Measurements from ENCODE around the gene CCDC57. TPM values are rescaled to one million over a fixed set of nuclear protein-coding genes. Genes with fewer than 3 reads are reported as not detected.

Gene CCDC57
- total and polyA plus RNA-seq, 11 donors, result 4.3 to 17.6 (median 9.5) TPM

GRCh38 chr17:82204831-82205719 is 7.6 kb downstream of the CCDC57 start:
- H3K27ac ChIP-seq, result peak overlapping the region in 6 of 12 donors; percentile 31 to 86 (median 59)
- ATAC-seq (peak in 3 of 4 donors; percentile 5 to 55 (median 47)), DNase-seq (no peak)
- peaks cover 0 to 7% (median 0%) of the 10 kb centered on the region in 9 donors for H3K36me3 ChIP-seq
- intact Hi-C loops (cut with DNase I), result loop anchor here in 7 of 10 donors (1.0 to 10.0 kb wide), 6 partner anchors 116 to 220 kb away; no protein-coding TSS in a partner anchor
- no peaks in the 10 kb centered on the region for H3K9me3 ChIP-seq
- no peaks in the 10 kb centered on the region for H3K27me3 ChIP-seq
- TF ChIP-seq POLR2A (IDR thresholded peaks at IDR 0.05) (no peak), CTCF (IDR thresholded peaks at IDR 0.05) (no peak)
- peaks cover 0 to 19% (median 8%) of the 10 kb centered on the region in 12 donors for H3K4me1 ChIP-seq
- WGBS, 4 donors, result 68 to 79% (median 76%) methylated on average over 18 to 25 of the region's 25 CpGs
- no peak overlapping the region for H3K4me3 ChIP-seq

GRCh38 chr17:82203920-82204319 is 8.7 kb downstream of the CCDC57 start:
- Histone ChIP-seq H3K27ac (no peak overlapping the region), H3K36me3 (peaks cover 0 to 14% (median 0%) of the 10 kb centered on the region in 9 donors), H3K4me1 (peaks cover 0 to 19% (median 8%) of the 10 kb centered on the region in 12 donors), H3K4me3 (no peak overlapping the region), H3K27me3 (no peaks in the 10 kb centered on the region), H3K9me3 (no peaks in the 10 kb centered on the region)
- ATAC-seq (no peak), DNase-seq (no peak)
- intact Hi-C loops (cut with DNase I), result loop anchor here in 5 of 10 donors (2.0 to 10.0 kb wide), 4 partner anchors 117 to 221 kb away; no protein-coding TSS in a partner anchor
- TF ChIP-seq POLR2A (IDR thresholded peaks at IDR 0.05) (no peak), CTCF (IDR thresholded peaks at IDR 0.05) (no peak)
- 88 to 90% (median 89%) methylated on average over 19 of the region's 19 CpGs for WGBS, 4 donors

GRCh38 chr17:82202981-82203380 is 9.7 kb downstream of the CCDC57 start:
- Histone ChIP-seq H3K36me3 (peaks cover 0 to 17% (median 0%) of the 10 kb centered on the region in 9 donors), H3K27ac (no peak overlapping the region), H3K4me3 (no peak overlapping the region), H3K27me3 (no peaks in the 10 kb centered on the region), H3K4me1 (peaks cover 0 to 19% (median 8%) of the 10 kb centered on the region in 12 donors), H3K9me3 (no peaks in the 10 kb centered on the region)
- intact Hi-C loops (cut with DNase I), result loop anchor here in 4 of 10 donors (10.0 kb wide), 3 partner anchors 122 to 222 kb away; no protein-coding TSS in a partner anchor
- WGBS, 4 donors, result 76 to 81% (median 79%) methylated on average over 10 of the region's 10 CpGs
- no peak for TF ChIP-seq POLR2A (IDR thresholded peaks at IDR 0.05)
- TF ChIP-seq CTCF (IDR thresholded peaks at IDR 0.05), result no peak
- ATAC-seq, result no peak
- DNase-seq, result no peak

- intact Hi-C loops (cut with DNase I), result loop anchor here in 4 of 10 donors (10.0 kb wide), 3 partner anchors 123 to 223 kb away; no protein-coding TSS in a partner anchor
- H3K9me3 ChIP-seq, result no peaks in the 10 kb centered on the region
- TF ChIP-seq POLR2A (IDR thresholded peaks at IDR 0.05), result no peak
- TF ChIP-seq CTCF (IDR thresholded peaks at IDR 0.05), result no peak
- DNase-seq, result no peak
- H3K4me1 ChIP-seq, result peaks cover 0 to 18% (median 8%) of the 10 kb centered on the region in 12 donors
- H3K4me3 ChIP-seq, result no peak overlapping the region
- no peak for ATAC-seq
- peaks cover 0 to 24% (median 9%) of the 10 kb centered on the region in 9 donors for H3K36me3 ChIP-seq
- H3K27me3 ChIP-seq, result no peaks in the 10 kb centered on the region
- H3K27ac ChIP-seq, result no peak overlapping the region
- 86 to 96% (median 91%) methylated on average over 22 to 23 of the region's 23 CpGs for WGBS, 4 donors
Observed at GRCh38 chr17:82201498-82201910, 11.1 kb downstream of the CCDC57 start.

Measured in heart left ventricle (tissue), 16 donors.